ENCODE results near the gene HERC2. TPM values are rescaled to one million over a fixed set of nuclear protein-coding genes. Genes with fewer than 3 reads are reported as not detected.

Gene HERC2
- total RNA-seq, 3 donors from 2014 or later, result 61.2 to 109 (median 73.9) TPM

GRCh38 chr15:28099555-28100140 is 222.3 kb downstream of the HERC2 start:
- Histone ChIP-seq H3K4me3 (no peak overlapping the region), H3K4me1 (ENCODE audit: low read depth) (peaks cover 26% of the 10 kb centered on the region), H3K36me3 (ENCODE audit: low read depth) (no peaks in the 10 kb centered on the region), H3K9me3 (no peaks in the 10 kb centered on the region)
- DNase-seq (no peak), ATAC-seq (no peak)
- intact Hi-C loops (cut with DNase I, micrococcal nuclease), result no loop called here
- no peak for TF ChIP-seq CTCF (IDR thresholded peaks at IDR 0.05)

GRCh38 chr15:28098766-28099554 is 223.0 kb downstream of the HERC2 start, which contains the start of gene OCA2:
OCA2 (minus strand) TSS chr15:28099315; CDS start chr15:28081874, 17,441 bp downstream.
- intact Hi-C loops (cut with DNase I, micrococcal nuclease), result no loop called here
- TF ChIP-seq CTCF (IDR thresholded peaks at IDR 0.05), result no peak
- Histone ChIP-seq H3K36me3 (ENCODE audit: low read depth) (no peaks in the 10 kb centered on the region), H3K4me3 (no peak within 1 kb of the TSS), H3K4me1 (ENCODE audit: low read depth) (peaks cover 33% of the 10 kb centered on the region), H3K9me3 (no peaks in the 10 kb centered on the region)
- peak; percentile 9 for ATAC-seq
- DNase-seq, result peak in 2 of 3 donors; percentile 66 to 76

GRCh38 chr15:28098360-28098765 is 223.6 kb downstream of the HERC2 start:
- intact Hi-C loops (cut with DNase I, micrococcal nuclease), result no loop called here
- Histone ChIP-seq H3K4me3 (no peak overlapping the region), H3K9me3 (no peaks in the 10 kb centered on the region), H3K36me3 (ENCODE audit: low read depth) (no peaks in the 10 kb centered on the region), H3K4me1 (ENCODE audit: low read depth) (peaks cover 34% of the 10 kb centered on the region)
- DNase-seq, result no peak
- no peak for TF ChIP-seq CTCF (IDR thresholded peaks at IDR 0.05)
- ATAC-seq, result no peak

- H3K9me3 ChIP-seq, result no peaks in the 10 kb centered on the region
- DNase-seq (no peak), ATAC-seq (no peak)
- no peak overlapping the region for H3K4me3 ChIP-seq
- intact Hi-C loops (cut with DNase I, micrococcal nuclease), result no loop called here
- TF ChIP-seq CTCF (IDR thresholded peaks at IDR 0.05), result no peak
- H3K4me1 ChIP-seq (ENCODE audit: low read depth), result peaks cover 34% of the 10 kb centered on the region
- no peaks in the 10 kb centered on the region for H3K36me3 ChIP-seq (ENCODE audit: low read depth)
These were observed 224.2 kb downstream of the HERC2 start for GRCh38 chr15:28097656-28098359.

- Histone ChIP-seq H3K36me3 (ENCODE audit: low read depth) (no peaks in the 10 kb centered on the region), H3K9me3 (no peaks in the 10 kb centered on the region), H3K4me3 (no peak overlapping the region), H3K4me1 (ENCODE audit: low read depth) (peaks cover 34% of the 10 kb centered on the region)
- ATAC-seq, result no peak
- intact Hi-C loops (cut with DNase I, micrococcal nuclease), result no loop called here
- no peak for DNase-seq
- TF ChIP-seq CTCF (IDR thresholded peaks at IDR 0.05), result no peak
These were observed 225.1 kb downstream of the HERC2 start for GRCh38 chr15:28096670-28097431.

Data from mucosa of descending colon (tissue), 3 donors.